ENCODE results near the gene DFFB.

DNA sequence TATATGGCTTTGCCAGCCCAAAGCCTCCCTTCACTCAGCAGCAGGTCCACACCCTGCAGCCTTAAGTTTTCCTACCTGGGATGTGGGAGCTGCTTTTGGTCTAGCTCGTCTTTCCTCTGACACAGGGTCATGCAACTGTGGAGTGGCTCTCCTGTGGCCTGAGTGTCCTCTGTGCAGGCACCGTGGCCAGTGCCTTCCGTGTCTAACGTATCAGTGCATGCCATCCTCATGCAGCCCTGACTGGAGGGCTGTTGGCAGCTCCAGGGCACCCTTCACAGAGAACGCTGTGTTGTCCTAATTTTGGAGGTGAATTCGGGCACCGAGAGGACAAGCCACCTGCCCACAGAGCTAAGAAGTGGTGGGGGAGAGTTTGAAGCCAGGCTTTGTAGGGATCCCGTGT lies 68.5 kb downstream of the DFFB start:
- TF ChIP-seq GATA2 (IDR thresholded peaks at IDR 0.05; ENCODE audit: low read depth, low read length) (no peak), GATA3 (IDR thresholded peaks at IDR 0.05; ENCODE audit: low read depth, low read length) (no peak)
